CD4-positive, alpha-beta T cell treated with Interleukin-4 for 1 hour (primary cell): Measurements from ENCODE around the gene DCAF17.
"Not testable (repeated sequence)": the region's sequence is repeated elsewhere in the genome, so short reads cannot be mapped to it uniquely, and the experiment has no call there.

Experiments
- DNase-seq, 2 donors: peaks; one replicate each; pipeline ENCODE4 v3.0.0-alpha.2; 2020 to 2022

Gene DCAF17

GRCh38 chr2:171410624-171411023 lies 23.4 kb upstream of the DCAF17 start:
- no peak for DNase-seq

- DNase-seq = no peak
Measured at GRCh38 chr2:171411214-171411613, 22.8 kb upstream of the DCAF17 start.

GRCh38 chr2:171411791-171412483 lies 22.1 kb upstream of the DCAF17 start:
- no peak for DNase-seq

GRCh38 chr2:171412571-171413175 lies 21.4 kb upstream of the DCAF17 start:
- no peak for DNase-seq

- DNase-seq = not testable (repeated sequence)
Measured at GRCh38 chr2:171414645-171415044, 19.4 kb upstream of the DCAF17 start.

- DNase-seq = peak; percentile 83 to 85
Measured at GRCh38 chr2:171416009-171416926, 17.8 kb upstream of the DCAF17 start.

- no peak for DNase-seq
Measured at GRCh38 chr2:171419333-171419732, 14.7 kb upstream of the DCAF17 start.

GRCh38 chr2:171420728-171421563 lies 13.1 kb upstream of the DCAF17 start:
- DNase-seq = no peak

- DNase-seq = not testable (repeated sequence)
Measured at GRCh38 chr2:171422710-171423495, 11.1 kb upstream of the DCAF17 start.

GRCh38 chr2:171430516-171431410 lies 3.3 kb upstream of the DCAF17 start:
- DNase-seq = no peak

- DNase-seq = no peak
Measured at GRCh38 chr2:171431677-171432167, 2.3 kb upstream of the DCAF17 start.

- no peak for DNase-seq
Measured at GRCh38 chr2:171432206-171432968, 1.6 kb upstream of the DCAF17 start.

- peak; percentile 16 to 42 for DNase-seq
Measured at GRCh38 chr2:171432969-171433762, 860 bp upstream of the DCAF17 start.

GRCh38 chr2:171433763-171434012 lies 338 bp upstream of the DCAF17 start, which contains the start of gene METTL8:
Gene METTL8 (minus strand): TSS chr2:171433990. CDS start chr2:171392185, 41,805 bp downstream.
- no peak for DNase-seq

- no peak for DNase-seq
Measured at GRCh38 chr2:171436307-171436706, 2.3 kb downstream of the DCAF17 start.

GRCh38 chr2:171441470-171441869 lies 7.4 kb downstream of the DCAF17 start:
- no peak for DNase-seq

GRCh38 chr2:171447675-171448074 lies 13.6 kb downstream of the DCAF17 start:
- DNase-seq = no peak

- no peak for DNase-seq
Measured at GRCh38 chr2:171451074-171451473, 17.0 kb downstream of the DCAF17 start.

- no peak for DNase-seq
Measured at GRCh38 chr2:171452773-171453172, 18.7 kb downstream of the DCAF17 start.
